K562 (cell line): ENCODE measurements around the gene POLD4. TPM values are rescaled to one million over a fixed set of nuclear protein-coding genes. Genes with fewer than 3 reads are reported as not detected.
A peak's percentile ranks its signal among the peaks of the same experiment; 100 is the strongest.

ENCODE experiments used
- ATAC-seq: fragments of 200-7000 bp; cut with Tn5 transposase; 3 replicates; pipeline ENCODE4 v1.9.1; 2020; ENCODE audit warnings: moderate library complexity
- BruUV-seq: library from RNA; stranded (reverse); fragments of 400-500 nt; replicated peaks from 2 replicates; lab custom pipeline; 2021; lab: Mats Ljungman, UMichigan
- CTCF ChIA-PET: fragments of 300-600 bp; formaldehyde crosslinking; extraction: SDS; loops from one replicate; lab custom pipeline; 2021; ENCODE audit warnings: low intra/inter-chr PET ratio; lab: Yijun Ruan, JAX
- POLR2A ChIA-PET: fragments of 300-600, 350-650 bp; sonication (Branson Sonifier 250); formaldehyde crosslinking; extraction: SDS; loops from one replicate; lab custom pipeline; 2021; ENCODE audit warnings: antibody characterized with exemption, inconsistent platforms; lab: Yijun Ruan, JAX
- DNase-seq, 4 experiments: peaks; one replicate each; pipeline versions ENCODE4 v3.0.0 to v3.0.0-alpha.2; 2011 to 2018; ENCODE audit warnings: low spot score in 3 of 4, mixed read lengths in 3 of 4; ENCODE audit errors: extremely low read depth in 1 of 4
- FAIRE-seq: peaks from 2 replicates; lab custom pipeline; 2011; peaks lifted over from hg19 to GRCh38; lab: Jason Lieb, UNC
- H2AFZ ChIP-seq: 2 replicates; pipeline ENCODE4 v1.6.0; 2011; ENCODE audit warnings: low read depth, low read length, control low read depth, inconsistent platforms
- H3K27ac ChIP-seq: fragments of 200-600 bp; 3 replicates; pipeline ENCODE4 v1.8.0; 2011; ENCODE audit warnings: low read depth, mild to moderate bottlenecking, control low read depth, inconsistent platforms, low read length, moderate library complexity, mixed read lengths; ENCODE audit errors: extremely low read depth
- H3K27me3 ChIP-seq, 2 experiments: fragments of 300-600 bp in 1 of 2; 2 replicates in 1 of 2; 3 replicates in 1 of 2; pipeline versions ENCODE4 v1.6.0 to v1.8.0; 2011; ENCODE audit warnings: inconsistent platforms in 2 of 2, low read length in 2 of 2, mild to moderate bottlenecking in 1 of 2, mixed read lengths in 1 of 2, moderate library complexity in 1 of 2; ENCODE audit not compliant: control insufficient read depth in 2 of 2, insufficient read depth in 2 of 2
- H3K36me3 ChIP-seq: fragments of 300-600 bp; 3 replicates; pipeline ENCODE4 v1.8.0; 2011; ENCODE audit warnings: mild to moderate bottlenecking, low read length, inconsistent platforms; ENCODE audit not compliant: control insufficient read depth, insufficient read depth
- H3K4me1 ChIP-seq, 2 experiments: fragments of 200-600 bp in 1 of 2; replicated peaks in 1 of 2; 2 replicates in 1 of 2; 3 replicates in 1 of 2; pipeline versions ENCODE4 v1.5.1 to v1.8.0; 2011; ENCODE audit warnings: inconsistent platforms in 2 of 2, low read length in 2 of 2, mild to moderate bottlenecking in 1 of 2, mixed read lengths in 1 of 2, moderate library complexity in 1 of 2; ENCODE audit not compliant: control insufficient read depth in 2 of 2, insufficient read depth in 2 of 2
- H3K4me2 ChIP-seq: 2 replicates; pipeline ENCODE4 v1.6.1; 2011; ENCODE audit warnings: low read length, control low read depth, inconsistent platforms, mixed read lengths; ENCODE audit not compliant: insufficient read depth
- H3K4me3 ChIP-seq: fragments of 200-600 bp; sonication (generic), shearing (Covaris generic); 2 replicates; pipeline ENCODE4 v1.5.1; 2016; ENCODE audit warnings: control low read depth, inconsistent platforms
- H3K79me2 ChIP-seq: fragments of 200-600 bp; 3 replicates; pipeline ENCODE4 v1.8.0; 2011; ENCODE audit warnings: low read length, inconsistent platforms; ENCODE audit not compliant: control insufficient read depth, insufficient read depth
- H3K9ac ChIP-seq, 2 experiments: 2 replicates each; pipeline versions ENCODE4 v1.6.0 to v1.6.1; 2011; ENCODE audit warnings: low read depth in 2 of 2, low read length in 2 of 2, control low read depth in 1 of 2, inconsistent platforms in 1 of 2, mild to moderate bottlenecking in 1 of 2, mixed read lengths in 1 of 2; ENCODE audit not compliant: insufficient read depth in 1 of 2
- H3K9me1 ChIP-seq: one replicate; pipeline ENCODE4 v1.6.0; 2011; ENCODE audit warnings: inconsistent platforms, mild to moderate bottlenecking, low read length, moderate library complexity; ENCODE audit not compliant: control insufficient read depth, insufficient read depth
- H3K9me3 ChIP-seq: replicated peaks from 2 replicates; pipeline ENCODE4 v1.5.1; 2011; ENCODE audit warnings: low read depth, low read length, inconsistent platforms; ENCODE audit not compliant: control insufficient read depth, insufficient read depth
- H4K20me1 ChIP-seq: replicated peaks from 2 replicates; pipeline ENCODE4 v1.6.1; 2011; ENCODE audit warnings: low read length, inconsistent platforms, mixed read lengths; ENCODE audit not compliant: control insufficient read depth, insufficient read depth
- ARNT ChIP-seq, 2 experiments: fragments of 450-650 bp; IDR thresholded peaks; 2 replicates each; pipeline ENCODE4 v1.6.1; 2016; ENCODE audit warnings: mild to moderate bottlenecking in 1 of 2
- ATF7 ChIP-seq: fragments of 450-650 bp; IDR thresholded peaks from 2 replicates; pipeline ENCODE4 v1.7.1; 2014; ENCODE audit warnings: mild to moderate bottlenecking, moderate library complexity
- BCL6 ChIP-seq: fragments of 250-450 bp; sonication (Bioruptor Pico); IDR thresholded peaks from 2 replicates; pipeline ENCODE4 v1.4.0; 2020
- BHLHE40 ChIP-seq: IDR thresholded peaks from 2 replicates; pipeline ENCODE4 v1.6.1; 2011; ENCODE audit warnings: low read length, improper control_type of control experiment
- DNMT1 ChIP-seq: fragments of 450-650 bp; IDR thresholded peaks from 2 replicates; pipeline ENCODE4 v1.6.1; 2016; ENCODE audit warnings: antibody characterized with exemption, mild to moderate bottlenecking
- GTF3C2 ChIP-seq: IDR thresholded peaks from 3 replicates; pipeline ENCODE4 v1.6.1; 2011; ENCODE audit warnings: borderline replicate concordance, mild to moderate bottlenecking, moderate library complexity; ENCODE audit not compliant: insufficient read length; ENCODE audit errors: extremely low read depth
- HNRNPUL1 ChIP-seq: fragments of 200-400 bp; formaldehyde crosslinking; IDR thresholded peaks from 2 replicates; pipeline ENCODE4 v1.6.1; 2017; ENCODE audit warnings: low read length
- IRF1 ChIP-seq: sonication (generic); formaldehyde crosslinking; IDR thresholded peaks from 2 replicates; pipeline ENCODE4 v1.8.0; 2022; ENCODE audit warnings: missing genetic modification reagents, mild to moderate bottlenecking, borderline replicate concordance
- MAX ChIP-seq: sonication (generic); formaldehyde crosslinking; IDR thresholded peaks from 2 replicates; pipeline ENCODE4 v1.9.0; 2022; ENCODE audit warnings: mild to moderate bottlenecking, missing genetic modification reagents
- MAZ ChIP-seq, 2 experiments: fragments of 450-650 bp in 1 of 2; sonication (generic) in 1 of 2; formaldehyde crosslinking; IDR thresholded peaks in 1 of 2; conservative IDR thresholded peaks in 1 of 2; 2 replicates each; pipeline versions ENCODE4 v1.4.0 to v1.5.0; 2020; ENCODE audit warnings: mild to moderate bottlenecking in 1 of 2, missing genetic modification reagents in 1 of 2
- NR3C1 ChIP-seq: sonication (generic); formaldehyde crosslinking; IDR thresholded peaks from 2 replicates; pipeline ENCODE4 v1.8.1; 2022; ENCODE audit warnings: missing genetic modification reagents
- PHF21A ChIP-seq: fragments of 450-650 bp; IDR thresholded peaks from 2 replicates; pipeline ENCODE4 v1.6.1; 2017; ENCODE audit warnings: low read depth, borderline replicate concordance
- PHTF2 ChIP-seq: fragments of 250-450 bp; sonication (Bioruptor Pico); IDR thresholded peaks from 2 replicates; pipeline ENCODE4 v1.5.0; 2021; ENCODE audit warnings: mild to moderate bottlenecking
- POLR2AphosphoS5 ChIP-seq: IDR thresholded peaks from 2 replicates; pipeline ENCODE4 v1.6.1; 2011; ENCODE audit warnings: mild to moderate bottlenecking, low read depth, low read length, moderate library complexity; ENCODE audit not compliant: control insufficient read depth, insufficient read depth
- POLR3A ChIP-seq: IDR thresholded peaks from 2 replicates; pipeline ENCODE4 v1.6.1; 2011; ENCODE audit warnings: borderline replicate concordance, mild to moderate bottlenecking, moderate library complexity; ENCODE audit not compliant: insufficient read length, insufficient read depth; ENCODE audit errors: extremely low read depth
- PURB ChIP-seq: sonication (generic); formaldehyde crosslinking; IDR thresholded peaks from 2 replicates; pipeline ENCODE4 v1.9.0; 2021; ENCODE audit warnings: low read depth, mild to moderate bottlenecking, missing genetic modification reagents
- RBM17 ChIP-seq: fragments of 200-400 bp; formaldehyde crosslinking; IDR thresholded peaks from 2 replicates; pipeline ENCODE4 v1.6.1; 2017; ENCODE audit warnings: low read depth, mild to moderate bottlenecking, low read length, borderline replicate concordance
- RBM25 ChIP-seq: fragments of 200-400 bp; formaldehyde crosslinking; IDR thresholded peaks from 2 replicates; pipeline ENCODE4 v1.6.1; 2018; ENCODE audit warnings: low read length, low read depth, moderate library complexity; ENCODE audit not compliant: severe bottlenecking
- SMAD4 ChIP-seq: fragments of 250-450 bp; sonication (Bioruptor Pico); conservative IDR thresholded peaks from 2 replicates; pipeline ENCODE4 v1.8.0; 2021; ENCODE audit warnings: inconsistent platforms, mild to moderate bottlenecking, moderate library complexity
- WGBS: fragments of 100-300 bp; shearing (Covaris generic); methylation state at CpG from one replicate; pipeline ENCODE4 v1.1.6; 2016; ENCODE audit warnings: low coverage, mixed read lengths; ENCODE audit not compliant: insufficient coverage; ENCODE audit errors: missing lambda C conversion rate; 5-methylcytosine and 5-hydroxymethylcytosine counted together
- in situ Hi-C: fragments of 300-500 bp; cut with MboI; formaldehyde crosslinking; loops from 4 replicates; pipeline ENCODE4 v1.15.0; 2018; ENCODE audit warnings: inconsistent platforms, mixed read lengths
- intact Hi-C: fragments of 100-400 bp; cut with micrococcal nuclease; formaldehyde crosslinking; loops from 2 replicates; pipeline ENCODE4 v1.14.2; 2022
- polyA plus RNA-seq, 8 experiments: library from polyadenylated mRNA; depleted of rRNA in 4 of 8; stranded (reverse) in 5 of 8; unstranded in 3 of 8; fragments of >200 nt; fragmentation: Nextera tagmentation in 2 of 8; fragmentation: Illumina TruSeq in 1 of 8; extraction: Ambion mirVana in 2 of 8; extraction: Trizol in 1 of 8; gene quantifications; 2 replicates each; pipeline versions ENCODE4 v1.2.1 to v1.2.3, GENCODE V29; 2011 to 2014; ENCODE audit warnings: inconsistent platforms in 1 of 8, missing spikeins in 1 of 8
- total RNA-seq, 7 experiments: library from RNA; depleted of rRNA in 6 of 7; stranded (reverse); fragments of >200 nt in 6 of 7; fragmentation: Illumina TruSeq in 2 of 7; extraction: Trizol in 2 of 7; gene quantifications; 2 replicates each; pipeline versions ENCODE4 v1.2.1 to v1.2.3, GENCODE V29; 2011 to 2021; ENCODE audit warnings: low replicate concordance in 1 of 7

POLD4 gene
- total and polyA plus RNA-seq, 9 of the 15 experiments (the other 6 are each of a cell fraction or from before 2014, with no cell fraction given) = 5.8 to 64.5 (median 18.3) TPM

GRCh38 chr11:67370351-67371076, 17.2 kb upstream of the POLD4 start:
- H3K9ac ChIP-seq = peak overlapping the region in 1 of 2 experiments; percentile 86; a peak in 2 of 4 replicates
- BruUV-seq = no TSS peak
- peaks cover 45 to 73% of the 10 kb centered on the region in 2 experiments for H3K4me1 ChIP-seq
- H4K20me1 ChIP-seq = no peaks in the 10 kb centered on the region
- no peak overlapping the region for H3K4me3 ChIP-seq
- DNase-seq = no peak
- no peak for ATAC-seq
- no peak for FAIRE-seq
- H2AFZ ChIP-seq = no peak overlapping the region
- WGBS = 50% methylated on average over 12 of the region's 14 CpGs
- peak overlapping the region; percentile 40; the same call in 1 of the 3 replicates for H3K27ac ChIP-seq
- POLR2A ChIA-PET = interaction anchor here (0.7 to 3.0 kb wide), 8 partner anchors 8 to 35 kb away, joined by 3 to 10 read pairs (median 5); partner anchors contain the start of gene POLD4
- H3K9me1 ChIP-seq = no peaks in the 10 kb centered on the region
- no peaks in the 10 kb centered on the region for H3K9me3 ChIP-seq
- in situ Hi-C loops = no loop called here
- CTCF ChIA-PET = no interaction called here
- peaks cover 39% of the 10 kb centered on the region; the same call in 2 of the 3 replicates for H3K79me2 ChIP-seq
- H3K27me3 ChIP-seq = no peaks in the 10 kb centered on the region
- intact Hi-C loops = no loop called here
- H3K4me2 ChIP-seq = no peak overlapping the region; the same call in 1 of the 2 replicates
- no peaks in the 10 kb centered on the region for H3K36me3 ChIP-seq
- peak; percentile 23; the same call in 1 of the 2 replicates for TF ChIP-seq MAX (CRISPR knock-in tag)
- TF ChIP-seq RBM25 = no peak
- peak; percentile 37; the same call in 1 of the 2 replicates for TF ChIP-seq BHLHE40
- TF ChIP-seq SMAD4 (CRISPR knock-in tag) = no peak
- TF ChIP-seq PURB (CRISPR knock-in tag) = no peak
- TF ChIP-seq MAZ (CRISPR knock-in tag; conservative IDR thresholded peaks at IDR 0.05 in 1 of 2, IDR thresholded peaks at IDR 0.05 in 1 of 2) = no peak
- TF ChIP-seq GTF3C2 = no peak
- no peak for TF ChIP-seq ATF7
- TF ChIP-seq HNRNPUL1 = no peak
- TF ChIP-seq RBM17 = no peak
- no peak for TF ChIP-seq POLR3A
- no peak for TF ChIP-seq BCL6 (CRISPR knock-in tag)
- TF ChIP-seq ARNT (IDR thresholded peaks at IDR 0.05) = no peak
- no peak for TF ChIP-seq PHTF2 (CRISPR knock-in tag)
- 0 out of 2 replicates have a peak, but pooled peaks have one; percentile 20 for TF ChIP-seq POLR2AphosphoS5
- no peak for TF ChIP-seq IRF1
- TF ChIP-seq NR3C1 = no peak
- TF ChIP-seq DNMT1 = no peak
- no peak for TF ChIP-seq PHF21A
